ENCODE results near the gene ZC2HC1C. TPM values are rescaled to one million over a fixed set of nuclear protein-coding genes. Genes with fewer than 3 reads are reported as not detected.
A peak's percentile ranks its signal among the peaks of the same experiment; 100 is the strongest.

ZC2HC1C gene
- total RNA-seq, 4 donors from 2014 or later, result 0.26 to 4.7 (median 2.4) TPM; not detected in 1

DNA sequence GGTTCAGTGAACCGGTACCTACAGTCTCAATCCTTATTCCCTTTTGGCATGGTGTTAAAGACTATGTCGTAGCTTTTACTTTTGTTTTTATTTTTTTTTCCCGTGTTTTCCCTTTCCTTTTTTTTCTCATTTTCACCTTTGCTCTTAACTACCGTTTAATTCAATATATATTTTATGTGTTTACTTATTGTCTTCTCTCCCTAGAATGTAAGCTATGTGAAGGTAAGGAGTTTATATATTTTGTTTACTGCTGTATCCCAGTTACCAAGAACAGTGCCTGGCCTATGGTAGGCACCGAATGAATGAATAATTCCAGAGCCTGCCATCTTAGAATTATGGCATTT is 17.9 kb upstream of the ZC2HC1C start:
- H3K36me3 ChIP-seq, result no peaks in the 10 kb centered on the region
- no peaks in the 10 kb centered on the region for H3K27me3 ChIP-seq
- no peaks in the 10 kb centered on the region for H3K9me3 ChIP-seq
- DNase-seq, result no peak
- H3K27ac ChIP-seq, result peak overlapping the region; percentile 85 to 86
- intact Hi-C loops (cut with DNase I; ENCODE audit: low total_unique reads), result no loop called here
- peak overlapping the region; percentile 47 to 77 for H3K4me3 ChIP-seq
- TF ChIP-seq, protein P1, sequence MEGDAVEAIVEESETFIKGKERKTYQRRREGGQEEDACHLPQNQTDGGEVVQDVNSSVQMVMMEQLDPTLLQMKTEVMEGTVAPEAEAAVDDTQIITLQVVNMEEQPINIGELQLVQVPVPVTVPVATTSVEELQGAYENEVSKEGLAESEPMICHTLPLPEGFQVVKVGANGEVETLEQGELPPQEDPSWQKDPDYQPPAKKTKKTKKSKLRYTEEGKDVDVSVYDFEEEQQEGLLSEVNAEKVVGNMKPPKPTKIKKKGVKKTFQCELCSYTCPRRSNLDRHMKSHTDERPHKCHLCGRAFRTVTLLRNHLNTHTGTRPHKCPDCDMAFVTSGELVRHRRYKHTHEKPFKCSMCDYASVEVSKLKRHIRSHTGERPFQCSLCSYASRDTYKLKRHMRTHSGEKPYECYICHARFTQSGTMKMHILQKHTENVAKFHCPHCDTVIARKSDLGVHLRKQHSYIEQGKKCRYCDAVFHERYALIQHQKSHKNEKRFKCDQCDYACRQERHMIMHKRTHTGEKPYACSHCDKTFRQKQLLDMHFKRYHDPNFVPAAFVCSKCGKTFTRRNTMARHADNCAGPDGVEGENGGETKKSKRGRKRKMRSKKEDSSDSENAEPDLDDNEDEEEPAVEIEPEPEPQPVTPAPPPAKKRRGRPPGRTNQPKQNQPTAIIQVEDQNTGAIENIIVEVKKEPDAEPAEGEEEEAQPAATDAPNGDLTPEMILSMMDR (IDR thresholded peaks at IDR 0.05), result no peak
- TF ChIP-seq POLR2A (IDR thresholded peaks at IDR 0.05), result no peak
- H3K4me1 ChIP-seq, result no peaks in the 10 kb centered on the region

DNA sequence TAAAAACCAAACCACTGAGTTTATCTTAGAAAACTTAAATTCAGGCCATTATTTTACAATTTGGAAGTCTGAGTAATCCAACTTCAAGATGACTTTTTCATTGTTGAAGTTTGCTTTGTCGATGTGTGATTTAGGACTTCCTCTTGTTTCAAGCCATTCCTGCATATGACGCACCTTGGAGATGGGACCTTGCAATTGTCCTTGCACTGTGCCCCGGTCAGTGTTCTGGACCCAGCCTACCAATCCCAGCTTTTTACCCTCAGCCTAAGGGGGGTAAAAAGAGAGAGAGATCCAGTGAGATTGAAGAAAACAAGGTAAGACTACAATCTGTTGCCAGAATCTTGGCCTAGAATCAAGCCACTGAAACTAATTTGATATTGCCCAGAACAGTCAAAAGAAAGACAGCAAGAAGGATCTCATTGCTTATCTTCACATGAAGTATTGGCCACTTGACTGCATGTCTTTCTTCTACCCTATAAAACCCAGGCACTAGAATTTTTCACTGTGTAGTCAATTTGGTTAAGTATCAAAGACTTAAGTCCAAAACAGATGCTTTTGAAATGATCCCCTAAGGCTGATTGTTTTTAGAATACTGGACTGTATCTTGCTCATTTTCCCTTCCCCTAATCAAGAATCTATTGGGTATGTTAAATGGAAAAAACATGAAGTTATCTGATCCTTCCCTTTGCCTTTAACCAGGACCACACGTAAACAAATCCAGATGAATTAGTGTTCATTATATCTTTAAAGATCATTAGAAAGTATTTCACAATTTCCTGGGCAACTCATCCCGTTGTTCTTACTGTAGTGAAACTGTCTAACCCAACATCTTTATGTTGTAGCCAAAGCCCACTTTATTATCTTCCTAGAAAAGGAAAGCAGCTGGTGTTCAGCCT is 15.8 kb upstream of the ZC2HC1C start:
- no peaks in the 10 kb centered on the region for H3K36me3 ChIP-seq

DNA sequence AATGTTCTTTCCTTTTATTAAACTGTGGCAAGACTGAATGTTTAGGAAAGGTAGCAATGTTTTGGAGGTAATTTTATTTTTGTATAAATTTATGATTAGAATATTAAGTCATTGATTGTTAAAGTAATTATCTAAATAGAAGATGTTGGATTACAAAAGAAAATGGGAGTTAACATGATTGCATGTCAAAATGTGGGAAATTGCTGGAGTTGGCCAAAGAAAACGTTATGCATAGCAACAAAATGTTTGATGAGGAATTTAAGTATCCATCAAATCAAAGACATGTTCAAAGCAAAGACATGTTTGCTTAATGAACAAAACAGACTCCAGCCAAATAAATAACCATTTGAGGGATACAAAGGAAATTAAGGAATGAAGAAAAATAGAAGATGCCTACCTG is 15.0 kb upstream of the ZC2HC1C start:
- DNase-seq, result no peak
- no peaks in the 10 kb centered on the region for H3K36me3 ChIP-seq
- intact Hi-C loops (cut with DNase I; ENCODE audit: low total_unique reads), result no loop called here

More for the DNA sequence above, 15.8 kb upstream of the ZC2HC1C start:
- H3K27me3 ChIP-seq, result no peaks in the 10 kb centered on the region
- intact Hi-C loops (cut with DNase I; ENCODE audit: low total_unique reads), result no loop called here
- no peaks in the 10 kb centered on the region for H3K9me3 ChIP-seq
- peak overlapping the region in 1 of 2 donors; percentile 19 for H3K27ac ChIP-seq
- DNase-seq, result no peak
- no peak overlapping the region for H3K4me3 ChIP-seq
- TF ChIP-seq POLR2A (IDR thresholded peaks at IDR 0.05), result no peak
- H3K4me1 ChIP-seq, result no peaks in the 10 kb centered on the region

DNA sequence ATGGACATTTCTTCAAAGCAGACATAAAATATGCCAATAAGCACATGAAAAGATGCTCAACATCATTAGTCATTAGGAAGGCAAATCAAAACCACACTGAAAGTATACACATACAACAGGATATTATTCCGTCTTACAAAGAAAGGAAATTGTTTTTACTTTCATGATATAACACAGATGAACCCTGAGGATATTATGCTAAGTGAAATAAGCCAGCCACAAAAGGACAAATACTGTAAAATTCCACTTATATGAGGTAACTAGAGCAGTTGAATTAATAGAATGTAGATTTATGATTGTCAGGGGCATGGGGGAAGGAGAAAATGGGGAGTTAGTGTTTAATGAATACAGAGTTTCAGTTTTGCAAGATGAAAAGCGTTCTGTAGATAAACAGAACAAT is 9.8 kb upstream of the ZC2HC1C start:
- intact Hi-C loops (cut with DNase I; ENCODE audit: low total_unique reads), result no loop called here
- no peaks in the 10 kb centered on the region for H3K36me3 ChIP-seq
- H3K4me1 ChIP-seq, result peaks cover 0 to 4% of the 10 kb centered on the region in 2 donors
- no peak overlapping the region for H3K4me3 ChIP-seq
- TF ChIP-seq, protein P1 (IDR thresholded peaks at IDR 0.05), result no peak
- TF ChIP-seq POLR2A (IDR thresholded peaks at IDR 0.05), result no peak
- no peaks in the 10 kb centered on the region for H3K27me3 ChIP-seq
- DNase-seq, result no peak
- H3K9me3 ChIP-seq, result no peaks in the 10 kb centered on the region
- no peak overlapping the region for H3K27ac ChIP-seq

More for the DNA sequence above, 15.0 kb upstream of the ZC2HC1C start:
- no peak for TF ChIP-seq POLR2A (IDR thresholded peaks at IDR 0.05)
- TF ChIP-seq, protein P1 (IDR thresholded peaks at IDR 0.05), result no peak
- Histone ChIP-seq H3K9me3 (no peaks in the 10 kb centered on the region), H3K4me3 (no peak overlapping the region), H3K27ac (no peak overlapping the region), H3K4me1 (no peaks in the 10 kb centered on the region), H3K27me3 (no peaks in the 10 kb centered on the region)

DNA sequence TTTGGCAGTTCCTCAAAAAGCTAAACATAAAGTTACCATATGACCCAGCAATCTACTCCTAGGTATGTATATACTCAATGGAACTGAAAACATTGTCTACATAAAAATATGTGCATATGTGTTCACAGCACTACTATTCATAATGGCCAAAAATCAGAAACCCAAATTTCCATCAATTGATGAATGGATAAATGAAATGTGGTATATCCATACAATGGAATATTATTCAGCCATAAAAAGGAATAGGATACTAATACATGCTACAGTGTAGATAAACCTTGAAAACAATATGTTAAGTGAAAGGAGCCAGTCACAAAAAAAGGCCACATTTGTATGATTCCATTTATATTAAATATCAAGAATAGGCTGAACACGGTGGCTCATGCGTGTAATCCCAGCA is 9.0 kb upstream of the ZC2HC1C start:
- no peaks in the 10 kb centered on the region for H3K27me3 ChIP-seq
- intact Hi-C loops (cut with DNase I; ENCODE audit: low total_unique reads), result no loop called here
- no peaks in the 10 kb centered on the region for H3K36me3 ChIP-seq
- H3K27ac ChIP-seq, result no peak overlapping the region
- H3K4me3 ChIP-seq, result no peak overlapping the region
- no peak for DNase-seq
- H3K4me1 ChIP-seq, result peaks cover 0 to 4% of the 10 kb centered on the region in 2 donors
- H3K9me3 ChIP-seq, result no peaks in the 10 kb centered on the region
- TF ChIP-seq POLR2A (IDR thresholded peaks at IDR 0.05), result no peak
- TF ChIP-seq, protein P1 (IDR thresholded peaks at IDR 0.05), result no peak

Measured in uterus (tissue), 4 donors.